ENCODE results near the gene CD7.

CD7 gene

DNA sequence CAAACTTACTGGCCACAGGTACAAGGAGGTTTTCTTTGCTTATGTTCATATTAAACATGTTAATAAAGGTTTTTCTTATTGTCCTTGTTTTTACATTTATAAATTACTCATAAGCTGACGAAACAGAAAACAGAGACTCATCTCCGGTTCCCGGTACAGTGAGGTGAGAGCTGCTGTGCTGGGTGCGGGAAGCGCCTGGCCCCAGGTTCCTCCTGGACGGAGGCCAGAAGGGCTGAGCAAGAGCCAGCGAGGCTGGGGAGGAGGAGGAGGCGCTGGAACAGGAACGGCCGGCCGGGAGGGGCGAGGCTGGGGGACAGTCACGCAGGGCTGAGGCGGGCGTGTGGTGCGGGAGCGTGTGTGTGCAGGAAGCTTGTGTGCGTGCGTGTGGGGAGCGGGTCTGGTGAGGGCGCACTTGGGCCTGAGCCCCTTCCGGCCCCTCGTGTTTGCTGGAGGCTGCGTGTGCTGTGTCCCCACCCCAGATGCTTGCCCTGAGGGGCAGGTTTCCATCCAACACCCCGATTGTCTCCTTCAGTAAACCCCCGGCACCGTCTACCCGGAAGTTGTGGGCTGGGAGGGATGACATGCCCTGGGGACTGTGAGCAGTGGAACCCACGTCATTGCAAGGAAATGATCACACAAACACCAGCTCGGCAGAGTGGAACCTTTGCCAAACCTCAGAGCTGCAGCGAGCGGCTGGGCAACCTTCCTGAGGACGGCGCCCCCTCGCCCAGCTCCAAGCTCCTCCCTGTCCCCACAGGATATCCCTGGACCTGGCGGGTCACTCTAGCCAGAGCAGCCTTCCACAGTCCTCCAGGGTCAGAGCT lies 19.5 kb downstream of the CD7 start (continued):
- TF ChIP-seq, protein P1, sequence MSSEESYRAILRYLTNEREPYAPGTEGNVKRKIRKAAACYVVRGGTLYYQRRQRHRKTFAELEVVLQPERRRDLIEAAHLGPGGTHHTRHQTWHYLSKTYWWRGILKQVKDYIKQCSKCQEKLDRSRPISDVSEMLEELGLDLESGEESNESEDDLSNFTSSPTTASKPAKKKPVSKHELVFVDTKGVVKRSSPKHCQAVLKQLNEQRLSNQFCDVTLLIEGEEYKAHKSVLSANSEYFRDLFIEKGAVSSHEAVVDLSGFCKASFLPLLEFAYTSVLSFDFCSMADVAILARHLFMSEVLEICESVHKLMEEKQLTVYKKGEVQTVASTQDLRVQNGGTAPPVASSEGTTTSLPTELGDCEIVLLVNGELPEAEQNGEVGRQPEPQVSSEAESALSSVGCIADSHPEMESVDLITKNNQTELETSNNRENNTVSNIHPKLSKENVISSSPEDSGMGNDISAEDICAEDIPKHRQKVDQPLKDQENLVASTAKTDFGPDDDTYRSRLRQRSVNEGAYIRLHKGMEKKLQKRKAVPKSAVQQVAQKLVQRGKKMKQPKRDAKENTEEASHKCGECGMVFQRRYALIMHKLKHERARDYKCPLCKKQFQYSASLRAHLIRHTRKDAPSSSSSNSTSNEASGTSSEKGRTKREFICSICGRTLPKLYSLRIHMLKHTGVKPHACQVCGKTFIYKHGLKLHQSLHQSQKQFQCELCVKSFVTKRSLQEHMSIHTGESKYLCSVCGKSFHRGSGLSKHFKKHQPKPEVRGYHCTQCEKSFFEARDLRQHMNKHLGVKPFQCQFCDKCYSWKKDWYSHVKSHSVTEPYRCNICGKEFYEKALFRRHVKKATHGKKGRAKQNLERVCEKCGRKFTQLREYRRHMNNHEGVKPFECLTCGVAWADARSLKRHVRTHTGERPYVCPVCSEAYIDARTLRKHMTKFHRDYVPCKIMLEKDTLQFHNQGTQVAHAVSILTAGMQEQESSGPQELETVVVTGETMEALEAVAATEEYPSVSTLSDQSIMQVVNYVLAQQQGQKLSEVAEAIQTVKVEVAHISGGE (tag by site-specific recombination; conservative IDR thresholded peaks at IDR 0.05; ENCODE audit: low read depth) = peak; percentile 92
- TF ChIP-seq ZIC2 (tag by site-specific recombination; IDR thresholded peaks at IDR 0.05) (no peak), KLF7 (tag by site-specific recombination; IDR thresholded peaks at IDR 0.05; ENCODE audit: borderline replicate concordance) (no peak), ZNF10 (tag by site-specific recombination; IDR thresholded peaks at IDR 0.05) (no peak), ZNF391 (tag by site-specific recombination; IDR thresholded peaks at IDR 0.05; ENCODE audit: borderline replicate concordance, low read depth) (no peak), ZFP69B (tag by site-specific recombination; IDR thresholded peaks at IDR 0.05) (peak; percentile 42), ZBTB7A (tag by site-specific recombination; IDR thresholded peaks at IDR 0.05; ENCODE audit: low read depth) (peak; percentile 87), TRIM28 (IDR thresholded peaks at IDR 0.05; ENCODE audit: borderline replicate concordance, low read length) (no peak), ZNF239 (tag by site-specific recombination; IDR thresholded peaks at IDR 0.05) (no peak), ZBTB49 (tag by site-specific recombination; IDR thresholded peaks at IDR 0.05; ENCODE audit: low read depth) (no peak), ZNF677 (tag by site-specific recombination; IDR thresholded peaks at IDR 0.05) (no peak), ELK4 (IDR thresholded peaks at IDR 0.05; ENCODE audit: borderline replicate concordance, low read depth, low read length) (no peak), ZNF202 (tag by site-specific recombination; IDR thresholded peaks at IDR 0.05; ENCODE audit: borderline replicate concordance) (no peak), ZNF311 (tag by site-specific recombination; IDR thresholded peaks at IDR 0.05; ENCODE audit: borderline replicate concordance) (no peak), YY1 (tag by site-specific recombination; IDR thresholded peaks at IDR 0.05) (no peak), ZFP3 (tag by site-specific recombination; IDR thresholded peaks at IDR 0.05; ENCODE audit: low read depth) (no peak), ZNF521 (tag by site-specific recombination; IDR thresholded peaks at IDR 0.05) (no peak), ZSCAN30 (tag by site-specific recombination; IDR thresholded peaks at IDR 0.05) (peak; percentile 51; the same call in 1 of the 2 replicates), ZNF510 (tag by site-specific recombination; IDR thresholded peaks at IDR 0.05; ENCODE audit: insufficient replicate concordance) (no peak), ZNF629 (tag by site-specific recombination; IDR thresholded peaks at IDR 0.05) (peak; percentile 84), ZNF214 (tag by site-specific recombination; IDR thresholded peaks at IDR 0.05; ENCODE audit: borderline replicate concordance) (no peak), ZNF776 (tag by site-specific recombination; IDR thresholded peaks at IDR 0.05; ENCODE audit: borderline replicate concordance) (no peak), ZNF692 (tag by site-specific recombination; IDR thresholded peaks at IDR 0.05) (peak; percentile 54; the same call in 1 of the 2 replicates)
- TF ChIP-seq, protein P2, sequence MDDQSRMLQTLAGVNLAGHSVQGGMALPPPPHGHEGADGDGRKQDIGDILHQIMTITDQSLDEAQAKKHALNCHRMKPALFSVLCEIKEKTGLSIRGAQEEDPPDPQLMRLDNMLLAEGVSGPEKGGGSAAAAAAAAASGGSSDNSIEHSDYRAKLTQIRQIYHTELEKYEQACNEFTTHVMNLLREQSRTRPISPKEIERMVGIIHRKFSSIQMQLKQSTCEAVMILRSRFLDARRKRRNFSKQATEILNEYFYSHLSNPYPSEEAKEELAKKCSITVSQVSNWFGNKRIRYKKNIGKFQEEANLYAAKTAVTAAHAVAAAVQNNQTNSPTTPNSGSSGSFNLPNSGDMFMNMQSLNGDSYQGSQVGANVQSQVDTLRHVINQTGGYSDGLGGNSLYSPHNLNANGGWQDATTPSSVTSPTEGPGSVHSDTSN (CRISPR knock-in tag; IDR thresholded peaks at IDR 0.05) = no peak
- TF ChIP-seq, protein P3, sequence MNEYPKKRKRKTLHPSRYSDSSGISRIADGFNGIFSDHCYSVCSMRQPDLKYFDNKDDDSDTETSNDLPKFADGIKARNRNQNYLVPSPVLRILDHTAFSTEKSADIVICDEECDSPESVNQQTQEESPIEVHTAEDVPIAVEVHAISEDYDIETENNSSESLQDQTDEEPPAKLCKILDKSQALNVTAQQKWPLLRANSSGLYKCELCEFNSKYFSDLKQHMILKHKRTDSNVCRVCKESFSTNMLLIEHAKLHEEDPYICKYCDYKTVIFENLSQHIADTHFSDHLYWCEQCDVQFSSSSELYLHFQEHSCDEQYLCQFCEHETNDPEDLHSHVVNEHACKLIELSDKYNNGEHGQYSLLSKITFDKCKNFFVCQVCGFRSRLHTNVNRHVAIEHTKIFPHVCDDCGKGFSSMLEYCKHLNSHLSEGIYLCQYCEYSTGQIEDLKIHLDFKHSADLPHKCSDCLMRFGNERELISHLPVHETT (tag by site-specific recombination; IDR thresholded peaks at IDR 0.05) = no peak
- TF ChIP-seq, protein P4, sequence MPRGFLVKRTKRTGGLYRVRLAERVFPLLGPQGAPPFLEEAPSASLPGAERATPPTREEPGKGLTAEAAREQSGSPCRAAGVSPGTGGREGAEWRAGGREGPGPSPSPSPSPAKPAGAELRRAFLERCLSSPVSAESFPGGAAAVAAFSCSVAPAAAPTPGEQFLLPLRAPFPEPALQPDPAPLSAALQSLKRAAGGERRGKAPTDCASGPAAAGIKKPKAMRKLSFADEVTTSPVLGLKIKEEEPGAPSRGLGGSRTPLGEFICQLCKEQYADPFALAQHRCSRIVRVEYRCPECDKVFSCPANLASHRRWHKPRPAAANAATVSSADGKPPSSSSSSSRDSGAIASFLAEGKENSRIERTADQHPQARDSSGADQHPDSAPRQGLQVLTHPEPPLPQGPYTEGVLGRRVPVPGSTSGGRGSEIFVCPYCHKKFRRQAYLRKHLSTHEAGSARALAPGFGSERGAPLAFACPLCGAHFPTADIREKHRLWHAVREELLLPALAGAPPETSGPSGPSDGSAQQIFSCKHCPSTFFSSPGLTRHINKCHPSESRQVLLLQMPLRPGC (tag by site-specific recombination; IDR thresholded peaks at IDR 0.05) = no peak

All from HEK293 (cell line).